ENCODE results near the gene SERINC2. TPM values are rescaled to one million over a fixed set of nuclear protein-coding genes. Genes with fewer than 3 reads are reported as not detected.

The SERINC2 gene
- total RNA-seq, 2 experiments from 2014 or later: 0.13 TPM; not detected in 1

DNA sequence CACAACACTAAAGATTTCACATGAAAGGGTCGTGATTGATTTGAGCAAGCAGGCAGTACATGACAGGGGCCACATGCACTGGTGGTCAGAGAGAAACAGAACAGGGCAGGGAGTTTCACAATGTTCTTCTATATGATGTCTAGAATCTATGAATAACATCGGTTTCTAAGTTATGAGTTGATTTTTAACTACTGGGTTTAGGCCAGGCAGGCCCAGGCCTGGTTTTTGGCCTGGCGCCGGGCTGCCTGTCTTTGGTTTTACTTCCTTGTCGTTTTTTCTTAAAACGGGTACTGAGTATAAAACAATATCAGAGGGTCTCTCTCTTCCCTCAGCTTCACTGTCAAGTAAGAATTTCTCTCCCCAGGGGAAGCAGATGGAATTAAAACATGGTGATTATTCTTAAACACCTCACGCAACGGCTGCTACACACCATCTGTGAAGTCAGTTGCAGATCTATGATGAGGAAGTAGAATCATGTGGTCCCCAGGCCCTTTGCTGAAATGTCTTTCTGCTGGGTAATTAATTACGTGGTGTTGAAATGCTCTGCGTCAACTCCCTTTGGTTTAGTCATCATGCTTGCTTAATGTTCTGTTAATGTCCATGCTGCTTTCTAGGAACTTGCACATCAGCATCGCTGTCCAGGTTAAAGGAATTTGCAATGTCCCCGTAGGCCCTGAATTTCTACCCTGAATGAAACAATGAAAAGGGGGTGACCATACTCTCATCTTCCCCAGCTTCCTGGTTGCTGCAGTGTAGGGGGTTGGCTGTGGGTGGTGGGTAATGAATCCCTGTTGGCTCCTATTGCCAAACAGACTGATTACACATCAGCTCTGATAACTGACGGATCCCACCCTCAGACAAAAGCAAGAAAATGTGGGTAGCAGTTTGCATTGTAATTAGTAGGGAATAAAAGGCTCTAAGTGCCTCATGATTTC, 70.3 kb downstream of the SERINC2 start:
- Mint-ChIP-seq H3K27me3 (ENCODE audit: low read depth) (no peaks in the 10 kb centered on the region), H3K4me1 (ENCODE audit: low read depth) (peaks cover 9% of the 10 kb centered on the region), H3K4me3 (no peak overlapping the region), H3K9me3 (ENCODE audit: insufficient read depth) (no peaks in the 10 kb centered on the region), H3K27ac (no peak overlapping the region), H3K36me3 (ENCODE audit: low read depth) (no peaks in the 10 kb centered on the region)
- CTCF ChIA-PET: no interaction called here
- DNase-seq (no peak), ATAC-seq (no peak)
- POLR2A ChIA-PET: no interaction called here

Other genes with a start within 250 kb of the SERINC2 start
- gene NKAIN1, start 173.3 kb upstream of the SERINC2 start, total RNA-seq: 1 to 10 TPM in 1 of 2 experiments, under 1 TPM in 1; 0.63 to 2.0 TPM
- 100 to 1,000 TPM in 1 of 2 experiments, 10 to 100 TPM in 1; 94.9 to 103 TPM for gene SNRNP40, start 116.4 kb upstream of the SERINC2 start, total RNA-seq
- 10 to 100 TPM; 25.9 to 27.9 TPM for gene ZCCHC17, start 116.2 kb upstream of the SERINC2 start, total RNA-seq
- gene FABP3, start 40.1 kb upstream of the SERINC2 start, total RNA-seq: not detected
- not detected for gene TINAGL1, start 163.3 kb downstream of the SERINC2 start, total RNA-seq
- gene HCRTR1, start 204.5 kb downstream of the SERINC2 start, total RNA-seq: not detected
- gene PEF1, start 231.7 kb downstream of the SERINC2 start, total RNA-seq: 10 to 100 TPM; 55.2 to 58.0 TPM